HG02798 (cell line): ENCODE results near the gene TENM3.

Experiments
- ATAC-seq: cut with Tn5 transposase; IDR thresholded peaks from one replicate; pipeline ENCODE4 v1.9.1; 2021; ENCODE audit warnings: mild to moderate bottlenecking; ENCODE audit not compliant: unreplicated experiment, poor library complexity

TENM3 gene

GRCh38 chr4:182320092-182320491 is 76.9 kb downstream of the TENM3 start:
- no peak for ATAC-seq

- no peak for ATAC-seq
Measured at GRCh38 chr4:182320580-182320979, 77.4 kb downstream of the TENM3 start.

GRCh38 chr4:182324282-182324681 is 81.1 kb downstream of the TENM3 start:
- no peak for ATAC-seq

GRCh38 chr4:182325397-182325796 is 82.2 kb downstream of the TENM3 start:
- ATAC-seq, result no peak

- ATAC-seq, result no peak
Measured at GRCh38 chr4:182325848-182326255, 82.7 kb downstream of the TENM3 start.

- ATAC-seq, result no peak
Measured at GRCh38 chr4:182328505-182328904, 85.3 kb downstream of the TENM3 start.

- ATAC-seq, result no peak
Measured at GRCh38 chr4:182337366-182337765, 94.2 kb downstream of the TENM3 start.

- no peak for ATAC-seq
Measured at GRCh38 chr4:182338063-182338462, 94.9 kb downstream of the TENM3 start.

GRCh38 chr4:182338746-182339145 is 95.5 kb downstream of the TENM3 start:
- ATAC-seq, result no peak

GRCh38 chr4:182339221-182339641 is 96.0 kb downstream of the TENM3 start:
- ATAC-seq, result no peak

- ATAC-seq, result no peak
Measured at GRCh38 chr4:182343453-182343852, 100.3 kb downstream of the TENM3 start.

- no peak for ATAC-seq
Measured at GRCh38 chr4:182344968-182345367, 101.8 kb downstream of the TENM3 start.

- no peak for ATAC-seq
Measured at GRCh38 chr4:182346250-182346649, 103.0 kb downstream of the TENM3 start.

- no peak for ATAC-seq
Measured at GRCh38 chr4:182346675-182347375, 103.6 kb downstream of the TENM3 start.

GRCh38 chr4:182348779-182349326 is 105.7 kb downstream of the TENM3 start:
- no peak for ATAC-seq

- no peak for ATAC-seq
Measured at GRCh38 chr4:182350041-182350440, 106.8 kb downstream of the TENM3 start.

- ATAC-seq, result no peak
Measured at GRCh38 chr4:182351485-182351884, 108.3 kb downstream of the TENM3 start.

GRCh38 chr4:182354106-182354505 is 110.9 kb downstream of the TENM3 start:
- ATAC-seq, result no peak

GRCh38 chr4:182354867-182355266 is 111.7 kb downstream of the TENM3 start:
- no peak for ATAC-seq

- no peak for ATAC-seq
Measured at GRCh38 chr4:182367153-182367552, 124.0 kb downstream of the TENM3 start.

GRCh38 chr4:182369211-182369610 is 126.0 kb downstream of the TENM3 start:
- no peak for ATAC-seq

GRCh38 chr4:182370491-182370890 is 127.3 kb downstream of the TENM3 start:
- ATAC-seq, result no peak
